Kidney tubule cell (primary cell): ENCODE measurements around the gene NUAK2.
A peak's percentile ranks its signal among the peaks of the same experiment; 100 is the strongest.

Experiments used
- DNase-seq: peaks from one replicate; pipeline ENCODE4 v3.0.0-alpha.2; 2018; ENCODE audit warnings: low spot score

Gene NUAK2

DNA sequence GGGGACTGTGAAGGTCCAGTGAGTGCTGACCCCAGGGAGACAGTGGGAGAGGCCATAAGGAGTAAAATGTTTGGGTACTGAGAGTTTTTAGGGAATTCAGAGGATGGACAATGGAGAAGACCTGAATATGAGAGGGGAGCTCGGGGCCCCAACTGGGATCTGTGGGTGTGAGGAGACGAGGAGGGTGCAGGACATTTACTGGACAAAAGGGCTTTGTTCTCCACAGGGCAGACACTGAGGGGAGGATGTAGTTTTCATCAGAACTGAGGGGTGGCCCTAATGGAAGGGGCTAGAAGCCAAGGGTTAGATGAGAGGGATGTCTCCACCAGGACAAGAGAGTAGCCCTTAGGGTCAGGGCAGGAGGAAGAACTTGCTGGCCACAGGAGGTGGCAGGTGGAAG is 63.8 kb downstream of the NUAK2 start:
- no peak for DNase-seq

DNA sequence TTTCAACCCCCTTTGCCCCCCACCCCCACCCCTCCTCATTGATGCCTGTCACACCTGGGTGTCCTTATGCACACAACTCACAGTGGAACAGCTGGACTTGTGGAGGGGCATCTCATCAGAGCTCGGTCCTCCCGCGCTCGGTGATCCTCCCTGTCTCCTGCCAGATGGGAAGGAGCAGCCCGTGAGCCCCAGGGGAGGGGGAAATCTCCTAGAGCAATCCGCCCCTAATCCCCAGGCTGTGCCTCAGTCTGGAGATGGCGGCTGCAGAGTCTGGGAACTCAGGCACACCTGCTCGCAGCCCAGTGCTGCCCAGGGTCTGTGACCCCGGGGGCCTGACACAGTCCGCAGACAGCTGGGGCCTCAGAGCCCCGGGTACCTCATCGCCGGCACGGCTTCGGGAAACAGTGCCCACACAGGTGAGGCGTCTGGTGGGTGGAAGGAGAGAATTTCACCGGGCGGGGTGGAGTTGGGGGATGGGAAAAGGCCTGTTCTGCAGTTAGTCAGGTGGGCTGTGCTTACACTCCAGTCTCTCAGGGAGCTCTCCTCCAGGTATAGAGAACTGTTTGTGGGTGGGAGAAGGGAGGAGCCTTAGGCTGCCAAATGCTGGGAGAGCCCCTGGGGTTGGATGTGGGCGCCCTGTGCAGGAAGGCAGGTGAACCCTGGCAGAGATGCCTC is 64.5 kb downstream of the NUAK2 start:
- DNase-seq, result no peak

DNA sequence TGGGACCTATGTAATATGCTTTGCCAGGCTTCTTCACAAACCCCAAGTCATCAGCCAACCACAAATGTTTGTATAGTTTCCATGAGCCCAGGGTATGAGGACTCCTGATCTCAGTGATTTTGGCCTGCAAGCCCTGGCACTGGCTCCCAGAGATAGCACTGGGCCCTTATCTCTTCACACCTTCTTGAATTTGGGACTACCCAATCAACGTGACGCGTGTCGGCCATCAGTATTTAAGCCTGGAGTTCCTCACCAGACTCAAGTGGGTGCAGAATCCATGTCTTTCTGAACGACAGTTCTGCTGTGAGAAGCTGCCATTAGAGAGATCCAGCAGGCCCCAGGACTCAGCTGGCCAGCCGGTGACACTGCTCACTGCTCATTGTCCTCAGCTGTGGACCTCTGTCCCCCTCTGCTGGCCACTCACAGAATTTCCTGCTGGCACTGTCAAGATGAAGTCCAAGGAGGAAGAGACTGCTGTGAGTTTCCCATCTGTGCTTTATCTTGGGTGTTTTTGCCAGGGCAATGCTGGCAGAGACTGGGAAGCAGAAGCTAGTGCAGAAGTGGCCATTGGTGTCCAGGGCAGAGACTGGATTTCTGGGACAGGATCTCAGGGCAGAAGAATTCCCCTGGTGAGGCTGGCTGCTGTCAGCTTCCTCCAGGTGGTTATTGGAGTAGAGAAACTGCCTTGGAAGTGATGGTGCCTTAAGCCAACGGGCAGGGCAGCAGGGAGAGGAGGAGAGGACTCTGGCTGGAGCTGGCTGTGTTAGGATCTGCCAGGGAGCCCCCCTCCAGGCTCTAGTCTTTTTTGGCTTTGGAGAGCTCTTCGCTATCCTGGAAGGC is 65.4 kb downstream of the NUAK2 start:
- peak; percentile 84 for DNase-seq
